ENCODE data around the gene SMIM36.
"Not testable (repeated sequence)": the region's sequence is repeated elsewhere in the genome, so short reads cannot be mapped to it uniquely, and the experiment has no call there.

Gene SMIM36

GRCh38 chr17:55454906-55455474 is 56.3 kb downstream of the SMIM36 start:
- no peak for DNase-seq (ENCODE audit: low read depth)

- DNase-seq (ENCODE audit: low read depth), result no peak
Observed at GRCh38 chr17:55453839-55454557, 57.3 kb downstream of the SMIM36 start.

- DNase-seq (ENCODE audit: low read depth), result no peak
Observed at GRCh38 chr17:55452139-55452790, 59.0 kb downstream of the SMIM36 start.

- DNase-seq (ENCODE audit: low read depth), result no peak
Observed at GRCh38 chr17:55451758-55452138, 59.5 kb downstream of the SMIM36 start.

- no peak for DNase-seq (ENCODE audit: low read depth)
Observed at GRCh38 chr17:55451203-55451641, 60.0 kb downstream of the SMIM36 start.

- no peak for DNase-seq (ENCODE audit: low read depth)
Observed at GRCh38 chr17:55450232-55450825, 60.9 kb downstream of the SMIM36 start.

- DNase-seq (ENCODE audit: low read depth), result no peak
Observed at GRCh38 chr17:55448681-55449080, 62.6 kb downstream of the SMIM36 start.

- no peak for DNase-seq (ENCODE audit: low read depth)
Observed at GRCh38 chr17:55446581-55447205, 64.6 kb downstream of the SMIM36 start.

- not testable (repeated sequence) for DNase-seq (ENCODE audit: low read depth)
Observed at GRCh38 chr17:55446004-55446403, 65.2 kb downstream of the SMIM36 start.

- DNase-seq (ENCODE audit: low read depth), result no peak
Observed at GRCh38 chr17:55444471-55445441, 66.5 kb downstream of the SMIM36 start.

GRCh38 chr17:55443904-55444303 is 67.3 kb downstream of the SMIM36 start:
- DNase-seq (ENCODE audit: low read depth), result no peak

GRCh38 chr17:55442953-55443683 is 68.1 kb downstream of the SMIM36 start:
- no peak for DNase-seq (ENCODE audit: low read depth)

- DNase-seq (ENCODE audit: low read depth), result no peak
Observed at GRCh38 chr17:55442462-55442861, 68.8 kb downstream of the SMIM36 start.

GRCh38 chr17:55441544-55441943 is 69.7 kb downstream of the SMIM36 start:
- DNase-seq (ENCODE audit: low read depth), result no peak

- DNase-seq (ENCODE audit: low read depth), result no peak
Observed at GRCh38 chr17:55440391-55440790, 70.9 kb downstream of the SMIM36 start.

GRCh38 chr17:55437159-55437605 is 74.1 kb downstream of the SMIM36 start:
- DNase-seq (ENCODE audit: low read depth), result no peak

- no peak for DNase-seq (ENCODE audit: low read depth)
Observed at GRCh38 chr17:55436224-55437158, 74.8 kb downstream of the SMIM36 start.

GRCh38 chr17:55435408-55435807 is 75.8 kb downstream of the SMIM36 start:
- DNase-seq (ENCODE audit: low read depth), result no peak

GRCh38 chr17:55434721-55435120 is 76.5 kb downstream of the SMIM36 start:
- DNase-seq (ENCODE audit: low read depth), result no peak
